ENCODE data around the gene OR52A5.

Gene OR52A5

GRCh38 chr11:5115339-5115738 is 22.8 kb downstream of the OR52A5 start:
- no peak for DNase-seq

GRCh38 chr11:5107285-5107684 is 30.9 kb downstream of the OR52A5 start:
- DNase-seq = no peak

- DNase-seq = no peak
Observed at GRCh38 chr11:5103066-5103465, 35.1 kb downstream of the OR52A5 start.

- no peak for DNase-seq
Observed at GRCh38 chr11:5102246-5102645, 35.9 kb downstream of the OR52A5 start.

- DNase-seq = no peak
Observed at GRCh38 chr11:5096011-5096410, 42.1 kb downstream of the OR52A5 start.

GRCh38 chr11:5092821-5093585 is 45.2 kb downstream of the OR52A5 start:
- no peak for DNase-seq

GRCh38 chr11:5090668-5091067 is 47.5 kb downstream of the OR52A5 start:
- no peak for DNase-seq

- DNase-seq = no peak
Observed at GRCh38 chr11:5088556-5088955, 49.6 kb downstream of the OR52A5 start.

GRCh38 chr11:5083602-5084001 is 54.6 kb downstream of the OR52A5 start:
- DNase-seq = no peak

GRCh38 chr11:5081405-5081804 is 56.8 kb downstream of the OR52A5 start:
- DNase-seq = no peak

All from cerebellar nuclear complex (tissue), 1 donor.